Measurements from ENCODE around the gene FCN2.

FCN2 gene

DNA sequence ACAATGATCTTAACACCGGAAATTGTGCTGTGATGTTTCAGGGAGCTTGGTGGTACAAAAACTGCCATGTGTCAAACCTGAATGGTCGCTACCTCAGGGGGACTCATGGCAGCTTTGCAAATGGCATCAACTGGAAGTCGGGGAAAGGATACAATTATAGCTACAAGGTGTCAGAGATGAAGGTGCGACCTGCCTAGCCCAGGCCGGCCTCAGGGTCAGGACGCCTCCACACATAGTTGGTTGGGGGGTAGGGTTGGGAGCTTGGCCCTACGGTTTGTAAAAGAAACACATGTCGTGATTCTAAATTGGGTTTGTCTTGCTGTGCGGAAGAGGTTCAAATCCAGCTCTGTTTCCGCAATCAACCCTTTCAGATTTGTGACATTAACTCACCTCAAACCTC is 6.6 kb downstream of the FCN2 start:
- no peaks in the 10 kb centered on the region for H3K9me2 ChIP-seq (ENCODE audit: low read depth, low read length)
- no peaks in the 10 kb centered on the region for H3K9me3 ChIP-seq (ENCODE audit: low read length)
- no peak overlapping the region for H3K4me3 ChIP-seq (ENCODE audit: low read depth, low read length, poor library complexity, severe bottlenecking)
- H3F3A ChIP-seq (ENCODE audit: insufficient read depth, low read length) = no peaks in the 10 kb centered on the region
- no peak overlapping the region for H3K4me2 ChIP-seq (ENCODE audit: low read length)
- peaks cover 25% of the 10 kb centered on the region for H3K4me1 ChIP-seq (ENCODE audit: insufficient read depth, low read length, severe bottlenecking)
- H2AFZ ChIP-seq (ENCODE audit: low read length) = no peak overlapping the region
- no peak overlapping the region for H3K27ac ChIP-seq (ENCODE audit: low read depth, low read length, poor library complexity, severe bottlenecking)
- TF ChIP-seq CTCF (IDR thresholded peaks at IDR 0.05; ENCODE audit: low read length) (no peak), EZH2 (IDR thresholded peaks at IDR 0.05; ENCODE audit: borderline replicate concordance, low read length) (no peak)
- H4K20me1 ChIP-seq (ENCODE audit: insufficient read depth, low read length) = no peaks in the 10 kb centered on the region
- peaks cover 10% of the 10 kb centered on the region for H3K27me3 ChIP-seq (ENCODE audit: insufficient read depth, low read length)
- H3K9ac ChIP-seq (ENCODE audit: low read length) = no peak overlapping the region
- H3K79me2 ChIP-seq (ENCODE audit: insufficient read depth, low read length) = no peaks in the 10 kb centered on the region
- H3K36me3 ChIP-seq (ENCODE audit: insufficient read depth, low read length) = no peaks in the 10 kb centered on the region

DNA sequence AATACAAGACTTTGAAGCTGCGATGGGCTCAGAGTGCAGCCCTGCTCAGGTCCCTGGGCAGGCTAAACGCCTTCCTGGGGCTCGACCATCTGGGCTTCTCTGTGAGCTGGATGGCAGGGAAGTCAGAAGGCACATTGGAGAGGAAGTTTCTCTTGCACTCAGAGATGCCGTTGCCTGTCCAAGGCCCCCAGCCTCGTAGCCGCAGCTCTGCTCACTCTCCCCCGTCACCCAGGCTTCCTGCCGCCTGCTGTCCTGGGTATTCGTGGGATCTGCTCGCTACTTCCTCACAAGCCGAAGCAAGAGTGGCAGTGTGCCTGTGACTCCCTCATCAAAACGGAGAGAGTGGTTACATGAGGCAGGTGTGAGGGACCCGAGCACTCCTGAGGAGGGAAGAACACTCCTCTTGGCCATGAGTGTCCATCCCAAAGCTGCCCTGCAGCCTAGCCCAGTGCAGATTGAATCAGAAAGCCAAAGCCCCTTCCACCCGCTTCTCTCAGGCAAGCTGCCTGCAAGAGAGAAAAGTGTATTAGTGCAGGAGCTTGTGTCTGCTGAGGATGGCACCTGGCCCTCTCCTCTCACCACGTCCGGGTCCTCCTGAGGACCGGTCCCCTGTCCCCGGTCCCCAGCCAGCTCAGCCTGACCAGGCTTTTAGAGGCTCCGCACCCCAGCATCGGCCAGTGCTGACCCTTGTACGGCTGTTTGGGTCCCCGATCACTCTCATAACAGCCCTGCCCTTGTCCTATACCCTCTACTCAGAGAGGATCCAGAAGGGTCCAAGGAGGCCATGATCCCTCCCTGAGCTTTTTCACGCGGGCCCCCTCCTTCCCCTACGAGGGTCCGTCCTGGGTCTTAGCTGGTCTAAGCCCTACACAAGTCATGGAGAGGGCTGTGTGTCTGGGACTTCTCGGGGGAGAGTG is 7.3 kb downstream of the FCN2 start:
- no peaks in the 10 kb centered on the region for H3K36me3 ChIP-seq (ENCODE audit: insufficient read depth, low read length)
- peaks cover 25% of the 10 kb centered on the region for H3K4me1 ChIP-seq (ENCODE audit: insufficient read depth, low read length, severe bottlenecking)
- H3K9me3 ChIP-seq (ENCODE audit: low read length) = no peaks in the 10 kb centered on the region
- H3K4me2 ChIP-seq (ENCODE audit: low read length) = no peak overlapping the region
- no peaks in the 10 kb centered on the region for H3F3A ChIP-seq (ENCODE audit: insufficient read depth, low read length)
- H3K4me3 ChIP-seq (ENCODE audit: low read depth, low read length, poor library complexity, severe bottlenecking) = no peak overlapping the region
- no peak overlapping the region for H2AFZ ChIP-seq (ENCODE audit: low read length)
- no peak for TF ChIP-seq EZH2 (IDR thresholded peaks at IDR 0.05; ENCODE audit: borderline replicate concordance, low read length)
- no peak for TF ChIP-seq CTCF (IDR thresholded peaks at IDR 0.05; ENCODE audit: low read length)
- peaks cover 5% of the 10 kb centered on the region for H3K27me3 ChIP-seq (ENCODE audit: insufficient read depth, low read length)
- H4K20me1 ChIP-seq (ENCODE audit: insufficient read depth, low read length) = no peaks in the 10 kb centered on the region
- no peak overlapping the region for H3K9ac ChIP-seq (ENCODE audit: low read length)
- no peak overlapping the region for H3K27ac ChIP-seq (ENCODE audit: low read depth, low read length, poor library complexity, severe bottlenecking)
- H3K9me2 ChIP-seq (ENCODE audit: low read depth, low read length) = no peaks in the 10 kb centered on the region
- no peaks in the 10 kb centered on the region for H3K79me2 ChIP-seq (ENCODE audit: insufficient read depth, low read length)

DNA sequence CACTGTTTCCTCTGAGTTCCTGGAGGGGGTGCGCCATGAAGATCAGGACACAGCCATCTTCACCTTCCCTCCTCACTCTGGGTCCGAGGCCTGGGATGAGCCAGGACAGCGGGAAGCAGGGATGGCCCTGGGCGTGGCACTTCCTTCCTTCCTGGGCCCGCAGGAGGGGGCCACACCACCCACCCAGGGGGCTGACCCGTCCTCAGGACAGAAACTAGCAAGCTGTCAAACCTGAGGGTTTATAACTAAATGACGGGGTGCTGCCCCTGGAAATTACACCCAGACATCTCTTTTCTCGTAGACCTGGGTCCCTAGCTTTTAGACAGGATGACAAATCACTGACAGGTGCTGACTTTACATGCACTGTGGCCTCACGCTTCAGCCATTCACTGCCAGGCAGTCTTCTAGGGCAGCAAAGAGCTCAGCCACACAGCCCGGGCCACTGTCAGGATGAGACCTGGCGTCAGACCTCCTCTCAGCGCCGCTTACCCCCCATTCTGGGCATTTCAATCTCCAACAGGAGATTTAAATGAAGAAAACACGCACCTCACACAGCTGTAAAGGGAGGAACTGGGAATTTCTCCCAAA is 8.1 kb downstream of the FCN2 start:
- H3K4me2 ChIP-seq (ENCODE audit: low read length) = no peak overlapping the region; the same call in 1 of the 2 replicates
- no peak overlapping the region for H3K9ac ChIP-seq (ENCODE audit: low read length)
- no peaks in the 10 kb centered on the region for H4K20me1 ChIP-seq (ENCODE audit: insufficient read depth, low read length)
- H2AFZ ChIP-seq (ENCODE audit: low read length) = no peak overlapping the region
- H3K9me2 ChIP-seq (ENCODE audit: low read depth, low read length) = no peaks in the 10 kb centered on the region
- H3K27ac ChIP-seq (ENCODE audit: low read depth, low read length, poor library complexity, severe bottlenecking) = no peak overlapping the region
- H3K4me1 ChIP-seq (ENCODE audit: insufficient read depth, low read length, severe bottlenecking) = peaks cover 25% of the 10 kb centered on the region
- TF ChIP-seq CTCF (IDR thresholded peaks at IDR 0.05; ENCODE audit: low read length) = no peak
- TF ChIP-seq EZH2 (IDR thresholded peaks at IDR 0.05; ENCODE audit: borderline replicate concordance, low read length) = no peak
- H3K9me3 ChIP-seq (ENCODE audit: low read length) = no peaks in the 10 kb centered on the region
- H3F3A ChIP-seq (ENCODE audit: insufficient read depth, low read length) = no peaks in the 10 kb centered on the region
- no peaks in the 10 kb centered on the region for H3K36me3 ChIP-seq (ENCODE audit: insufficient read depth, low read length)
- no peaks in the 10 kb centered on the region for H3K79me2 ChIP-seq (ENCODE audit: insufficient read depth, low read length)
- H3K4me3 ChIP-seq (ENCODE audit: low read depth, low read length, poor library complexity, severe bottlenecking) = no peak overlapping the region
- peaks cover 5% of the 10 kb centered on the region for H3K27me3 ChIP-seq (ENCODE audit: insufficient read depth, low read length)
